ENCODE results near the gene COPA.

The COPA gene

DNA sequence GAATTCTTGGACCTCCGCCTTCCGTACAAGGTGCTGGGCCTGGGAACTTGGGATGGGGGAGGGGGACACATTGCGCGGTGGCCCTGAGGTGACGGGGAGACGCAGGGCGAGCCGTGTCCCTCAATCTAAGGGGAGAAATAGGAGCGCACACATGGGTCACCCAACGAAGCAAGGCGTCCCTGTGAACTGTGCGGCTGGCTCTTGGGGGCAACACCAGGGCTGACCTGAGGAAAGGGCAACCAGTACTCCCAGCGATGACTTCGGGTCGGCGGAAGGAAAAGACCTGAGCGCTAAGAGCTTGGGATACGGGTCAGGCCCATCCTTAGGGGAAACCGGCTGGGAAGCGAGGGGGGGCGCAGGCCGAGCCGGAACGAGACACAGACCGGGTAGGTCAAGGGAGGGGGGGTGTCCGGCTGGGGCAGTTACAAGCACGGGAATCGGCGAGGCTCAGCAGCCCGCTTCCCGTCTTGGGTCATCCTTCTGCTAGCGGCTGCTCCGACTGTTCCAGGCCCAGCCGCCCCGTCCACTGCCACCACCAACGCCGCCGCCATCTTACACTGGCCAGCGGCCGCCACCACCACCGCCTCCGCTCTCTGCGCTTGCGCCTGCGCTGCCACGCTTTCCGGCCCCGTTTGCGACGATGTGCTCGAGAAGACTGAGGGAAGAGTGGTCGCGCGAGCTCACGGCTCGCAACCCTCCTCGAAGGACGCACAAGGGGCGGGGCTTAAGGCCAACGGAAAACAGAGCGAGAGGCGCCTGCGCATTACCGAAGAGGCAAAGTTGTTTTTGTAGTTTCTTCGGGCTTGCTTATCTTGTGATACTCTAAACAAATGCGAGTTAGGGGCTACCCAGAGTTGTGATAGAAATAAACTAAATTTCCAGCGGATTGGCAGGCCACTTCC, 80.9 kb downstream of the COPA start, which contains the start of gene DCAF8:
Gene DCAF8 (minus strand): TSS at position 657 of the 902 bp plus-strand sequence. CDS start 18,541 bp downstream, outside the sequence.
- DNase-seq, result peak; percentile 96

DNA sequence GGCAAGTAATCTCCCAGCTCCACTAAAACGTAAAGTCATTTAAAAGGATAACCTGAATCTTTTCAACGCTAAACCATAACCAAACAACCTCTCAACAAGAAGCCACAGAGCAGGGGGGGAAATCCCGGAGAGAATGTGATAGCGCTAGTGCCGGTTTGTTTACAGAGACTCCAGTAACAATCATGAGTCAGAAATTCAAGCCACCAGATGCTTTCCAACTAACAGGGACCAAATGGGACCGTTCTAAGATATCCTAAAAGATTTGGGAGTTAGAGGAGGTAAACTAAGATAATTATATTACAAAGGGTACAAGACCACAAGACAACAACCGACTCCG, 81.5 kb downstream of the COPA start:
- peak; percentile 44 for DNase-seq

DNA sequence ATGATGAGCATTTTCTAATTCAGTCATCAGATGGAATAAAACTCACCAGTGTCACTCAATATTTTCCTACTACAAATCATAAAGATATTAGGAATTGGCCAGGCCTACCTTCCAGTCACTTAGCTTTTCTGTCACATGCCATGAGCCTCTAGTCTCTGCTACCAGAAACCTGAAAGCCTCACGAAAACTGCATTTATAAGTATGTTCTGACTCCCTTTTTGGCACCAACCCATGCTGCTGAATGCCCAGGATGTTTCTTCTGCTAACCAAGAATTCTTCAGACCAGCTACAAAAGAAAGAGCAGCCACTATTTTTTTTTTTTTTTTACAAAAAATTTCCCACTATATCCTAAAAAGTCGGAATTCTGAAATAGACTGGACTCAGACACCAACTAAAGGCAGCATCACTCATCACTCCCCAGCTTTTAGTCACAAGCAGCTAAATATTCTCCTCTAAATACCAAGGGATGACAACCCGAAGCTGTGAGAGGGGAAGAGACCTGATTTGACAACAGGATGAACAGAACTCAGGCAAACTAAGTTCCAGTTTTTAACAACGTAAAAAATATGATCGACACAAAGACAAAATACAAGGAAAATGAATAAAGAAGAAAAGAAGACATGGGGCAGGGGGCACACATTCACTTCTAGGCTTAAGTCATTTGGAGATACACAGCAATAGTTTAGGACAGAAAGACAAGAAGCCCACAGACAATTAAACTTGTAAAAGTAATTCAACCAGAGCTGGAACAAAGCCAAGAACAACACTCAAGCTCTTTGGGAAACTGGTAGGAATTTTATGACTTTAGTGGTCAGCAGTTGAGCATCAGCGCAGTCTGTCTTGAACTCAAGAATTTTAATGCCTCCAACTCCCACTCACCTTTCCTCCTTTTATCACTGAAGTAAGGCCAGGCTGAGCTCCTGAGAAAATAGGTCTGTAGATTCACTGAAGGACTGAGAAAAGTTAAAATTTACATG, 82.4 kb downstream of the COPA start:
- no peak for DNase-seq

- DNase-seq, result no peak
Observed at GRCh38 chr1:160258177-160258798, 84.8 kb downstream of the COPA start.

GRCh38 chr1:160257411-160258015, 85.5 kb downstream of the COPA start:
- DNase-seq, result no peak

DNA sequence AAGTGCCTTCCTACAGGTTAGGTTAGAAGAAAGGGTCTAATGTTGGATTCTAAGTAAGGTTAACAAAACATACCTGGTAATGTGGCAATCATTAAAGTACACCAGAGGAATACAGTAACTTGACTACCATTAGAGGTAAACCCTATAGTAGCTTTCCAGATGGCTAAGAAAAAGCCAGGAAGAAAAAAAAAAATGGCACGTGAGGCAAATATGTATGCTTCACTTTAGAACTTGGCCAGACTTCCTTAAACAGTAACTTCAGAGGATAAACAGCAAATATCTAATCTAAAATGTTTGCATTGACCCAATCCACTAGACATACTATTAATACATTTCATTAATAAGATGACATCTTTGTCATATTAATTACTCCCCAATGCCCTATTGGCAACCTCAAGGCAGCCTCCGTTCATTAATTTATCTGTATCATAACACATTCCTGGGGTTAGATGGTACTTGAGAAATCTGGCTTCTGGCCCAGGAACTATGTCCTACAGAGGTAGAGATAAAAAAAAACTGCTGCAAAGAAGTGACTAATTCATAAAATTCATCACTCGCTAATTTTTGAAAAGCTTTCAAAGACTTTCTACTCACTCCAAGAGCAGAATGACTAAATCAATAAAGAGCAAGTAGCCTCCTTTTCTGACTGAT, 86.5 kb downstream of the COPA start:
- no peak for DNase-seq

DNA sequence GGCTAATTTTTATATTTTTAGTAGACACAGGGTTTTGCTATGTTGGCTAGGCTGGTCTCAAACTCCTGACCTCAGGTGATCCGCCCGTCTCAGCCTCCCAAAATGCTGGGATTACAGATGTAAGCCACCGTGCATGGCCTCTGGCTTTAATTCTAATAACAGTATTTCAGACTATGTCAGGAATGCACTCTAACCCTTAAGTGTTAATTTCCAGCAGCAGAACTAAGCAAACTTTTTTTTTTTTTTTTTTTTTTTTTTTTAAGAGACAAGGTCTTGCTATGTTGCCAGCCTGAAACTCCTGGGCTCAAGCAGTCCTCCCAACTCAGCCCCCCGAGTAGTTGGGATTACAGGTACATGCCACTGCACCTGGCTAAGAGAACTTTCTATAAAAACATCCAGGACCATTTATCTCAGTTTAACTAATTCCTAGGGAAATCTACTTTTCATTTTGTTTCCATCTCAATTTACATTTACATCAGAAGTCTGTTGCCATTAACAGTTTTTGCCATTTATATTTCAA, 87.2 kb downstream of the COPA start:
- DNase-seq, result no peak

- peak; percentile 36 for DNase-seq
Observed at GRCh38 chr1:160251687-160252526, 91.1 kb downstream of the COPA start.

GRCh38 chr1:160251011-160251410, 92.0 kb downstream of the COPA start:
- DNase-seq, result no peak

GRCh38 chr1:160247053-160247452, 96.0 kb downstream of the COPA start:
- no peak for DNase-seq

DNA sequence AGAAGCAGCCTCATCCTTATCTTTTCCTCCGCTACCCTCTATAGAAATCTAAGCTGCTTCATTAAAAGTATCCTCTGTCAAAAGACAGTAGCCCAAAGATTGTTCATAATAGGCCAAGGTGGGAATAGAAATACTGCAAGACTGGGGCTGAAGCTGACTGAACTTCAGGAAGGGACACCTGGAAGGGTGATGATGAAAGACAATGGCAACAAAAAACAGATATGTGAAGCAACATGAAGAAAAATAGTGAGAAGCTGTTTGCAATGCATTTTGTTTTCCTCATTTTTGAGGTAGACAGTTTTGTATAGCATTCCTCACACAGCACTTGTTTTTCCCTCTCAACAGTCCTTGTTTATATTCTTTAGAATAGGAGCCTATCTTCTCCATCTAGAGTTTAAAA, 97.6 kb downstream of the COPA start:
- DNase-seq, result no peak

DNA sequence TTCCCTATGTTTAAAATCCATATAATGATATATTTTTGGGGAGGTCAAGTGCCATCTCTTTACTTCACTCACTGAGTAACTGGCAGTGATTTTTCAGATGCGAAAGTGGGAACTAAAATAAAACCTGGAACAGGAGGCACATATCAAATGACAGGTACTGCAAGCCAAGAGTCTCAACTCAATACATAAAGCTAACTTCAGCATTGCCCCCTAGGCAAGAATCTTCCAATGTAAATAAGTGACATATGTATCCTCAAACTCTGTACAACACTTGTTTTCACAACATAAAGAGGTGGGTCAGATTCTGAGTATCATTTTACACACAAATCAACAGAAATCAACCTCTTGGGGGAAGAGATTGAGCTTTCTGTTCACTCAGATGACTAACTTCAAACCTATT, 98.8 kb downstream of the COPA start:
- DNase-seq, result no peak

DNA sequence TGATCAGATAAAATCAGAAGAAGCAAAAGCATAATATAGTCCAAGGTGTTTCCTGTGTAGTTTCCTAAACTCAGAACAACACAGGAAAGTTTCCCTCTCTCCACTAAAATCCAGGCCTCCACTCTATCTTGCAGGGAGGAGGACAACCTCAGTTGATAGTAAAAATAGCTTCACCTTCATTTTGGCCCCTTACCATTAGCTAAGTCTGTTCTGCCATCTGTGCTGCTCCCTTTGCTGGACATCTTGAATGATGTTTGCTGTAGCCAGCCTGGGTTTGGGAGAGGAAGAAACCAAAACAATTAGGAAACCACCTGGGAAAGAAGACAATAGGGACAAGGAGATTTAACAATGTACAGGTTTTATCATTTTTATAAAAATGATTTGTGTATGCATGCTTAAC, 99.3 kb downstream of the COPA start:
- no peak for DNase-seq

DNA sequence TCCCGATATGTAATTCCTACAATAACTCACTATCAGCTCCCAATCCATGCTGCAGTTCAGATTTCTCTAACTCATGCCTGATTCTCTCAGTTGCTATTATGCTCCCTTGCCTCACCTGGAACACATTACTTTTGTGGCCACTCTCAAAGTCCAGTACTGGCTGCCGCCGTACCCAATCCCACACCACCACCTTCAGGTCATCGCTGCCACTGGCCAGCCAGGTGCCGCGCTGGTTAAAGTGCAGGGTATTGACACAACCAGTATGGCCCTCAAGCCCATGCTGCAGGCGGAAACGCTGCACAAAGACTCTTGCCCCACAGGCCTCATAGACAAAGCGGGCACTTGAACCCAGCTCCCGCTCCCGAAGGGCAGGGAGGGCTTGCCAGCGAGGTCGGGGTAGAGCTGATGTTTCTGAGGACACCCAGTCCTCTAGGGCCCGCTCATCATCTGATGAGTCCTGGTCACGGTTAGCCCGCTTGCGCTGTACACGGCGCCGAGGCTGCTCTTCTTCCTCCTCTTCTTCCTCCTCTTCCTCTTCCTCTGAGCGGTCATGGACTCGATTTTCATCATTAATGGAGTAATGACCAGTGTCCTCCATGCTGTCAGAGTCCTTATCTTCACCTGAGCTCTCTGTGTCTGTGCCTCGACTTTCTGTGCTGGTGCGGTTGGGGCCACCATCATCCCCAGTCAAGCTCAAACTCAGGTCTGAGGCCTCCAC, 103.3 kb downstream of the COPA start:
- DNase-seq, result no peak
